ENCODE data around the gene FCER1G. TPM values are rescaled to one million over a fixed set of nuclear protein-coding genes. Genes with fewer than 3 reads are reported as not detected.
"Not testable (repeated sequence)": the region's sequence is repeated elsewhere in the genome, so short reads cannot be mapped to it uniquely, and the experiment has no call there.

The FCER1G gene
- total RNA-seq, 2 donors from 2014 or later, result 111 to 583 TPM

GRCh38 chr1:161242313-161242712 is 27.2 kb downstream of the FCER1G start:
- H3K9me3 Mint-ChIP-seq, result no peaks in the 10 kb centered on the region
- no peaks in the 10 kb centered on the region for H3K4me1 Mint-ChIP-seq (ENCODE audit: low read depth in 2 of 2)
- H3K27me3 Mint-ChIP-seq, result peaks cover 6 to 19% of the 10 kb centered on the region in 2 donors
- no peak for ATAC-seq
- DNase-seq (ENCODE audit: low spot score), result no peak
- H3K27ac Mint-ChIP-seq, result no peak overlapping the region
- H3K36me3 Mint-ChIP-seq, result no peaks in the 10 kb centered on the region
- no peak overlapping the region for H3K4me3 Mint-ChIP-seq

GRCh38 chr1:161244888-161245287 is 29.8 kb downstream of the FCER1G start:
- ATAC-seq, result no peak
- Mint-ChIP-seq H3K36me3 (no peaks in the 10 kb centered on the region), H3K9me3 (no peaks in the 10 kb centered on the region), H3K27me3 (peaks cover 6 to 16% of the 10 kb centered on the region in 2 donors), H3K4me3 (no peak overlapping the region), H3K27ac (no peak overlapping the region), H3K4me1 (ENCODE audit: low read depth in 2 of 2) (no peaks in the 10 kb centered on the region)
- no peak for DNase-seq (ENCODE audit: low spot score)

DNA sequence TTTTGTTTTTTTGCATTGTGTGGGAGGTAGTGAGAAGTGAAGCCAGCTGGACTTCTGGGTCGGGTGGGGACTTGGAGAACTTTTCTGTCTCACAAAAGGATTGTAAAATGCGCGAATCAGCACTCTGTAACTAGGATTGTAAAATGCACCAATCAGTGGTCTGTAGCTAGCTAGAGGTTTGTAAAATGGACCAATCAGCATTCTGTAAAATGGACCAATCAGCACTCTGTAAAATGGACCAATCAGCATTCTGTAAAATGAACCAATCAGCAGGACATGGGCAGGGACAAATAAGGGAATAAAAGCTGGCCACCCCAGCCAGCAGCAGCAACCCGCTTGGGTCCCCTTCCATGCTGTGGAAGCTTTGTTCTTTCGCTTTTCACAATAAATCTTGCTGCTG is 35.0 kb downstream of the FCER1G start:
- not testable (repeated sequence) for DNase-seq (ENCODE audit: low spot score); ATAC-seq; H3K27ac Mint-ChIP-seq; H3K4me3 Mint-ChIP-seq; H3K9me3 Mint-ChIP-seq; H3K27me3 Mint-ChIP-seq; H3K36me3 Mint-ChIP-seq; H3K4me1 Mint-ChIP-seq (ENCODE audit: low read depth in 2 of 2)

GRCh38 chr1:161250829-161251228 is 35.7 kb downstream of the FCER1G start:
- ATAC-seq, result no peak
- Mint-ChIP-seq H3K4me3 (no peak overlapping the region), H3K4me1 (ENCODE audit: low read depth in 2 of 2) (no peaks in the 10 kb centered on the region), H3K27me3 (peaks cover 4 to 6% of the 10 kb centered on the region in 2 donors), H3K36me3 (peaks cover 5% of the 10 kb centered on the region), H3K27ac (no peak overlapping the region), H3K9me3 (no peaks in the 10 kb centered on the region)
- DNase-seq (ENCODE audit: low spot score), result no peak

GRCh38 chr1:161251579-161251978 is 36.5 kb downstream of the FCER1G start:
- H3K27me3 Mint-ChIP-seq, result peaks cover 5 to 7% of the 10 kb centered on the region in 2 donors
- no peak overlapping the region for H3K4me3 Mint-ChIP-seq
- no peaks in the 10 kb centered on the region for H3K4me1 Mint-ChIP-seq (ENCODE audit: low read depth in 2 of 2)
- peaks cover 5% of the 10 kb centered on the region for H3K36me3 Mint-ChIP-seq
- H3K9me3 Mint-ChIP-seq, result no peaks in the 10 kb centered on the region
- H3K27ac Mint-ChIP-seq, result no peak overlapping the region
- ATAC-seq (no peak), DNase-seq (ENCODE audit: low spot score) (no peak)

DNA sequence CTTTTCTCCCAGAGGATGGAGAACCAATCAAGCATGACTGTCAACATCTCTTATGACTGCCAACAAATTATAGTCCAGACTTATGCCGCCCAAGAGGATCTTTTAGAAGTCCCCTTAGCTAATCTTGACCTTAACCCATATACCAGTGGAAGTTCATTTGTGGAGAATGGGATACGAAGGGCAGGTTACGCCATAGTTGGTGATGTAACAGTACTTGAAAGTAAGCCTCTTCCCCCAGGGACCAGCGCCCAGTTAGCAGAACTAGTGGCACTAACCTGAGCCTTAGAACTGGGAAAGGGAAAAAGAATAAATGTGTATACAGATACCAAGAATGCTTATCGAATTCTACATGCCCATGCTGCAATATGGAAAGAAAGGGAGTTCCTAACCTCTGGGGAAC is 40.2 kb downstream of the FCER1G start:
- Mint-ChIP-seq H3K27me3 (peaks cover 26 to 38% of the 10 kb centered on the region in 2 donors), H3K36me3 (peaks cover 14% of the 10 kb centered on the region), H3K4me1 (ENCODE audit: low read depth in 2 of 2) (peaks cover 12 to 13% of the 10 kb centered on the region in 2 donors)
- H3K9me3 Mint-ChIP-seq; DNase-seq (ENCODE audit: low spot score); H3K27ac Mint-ChIP-seq; H3K4me3 Mint-ChIP-seq; ATAC-seq: not testable (repeated sequence)

DNA sequence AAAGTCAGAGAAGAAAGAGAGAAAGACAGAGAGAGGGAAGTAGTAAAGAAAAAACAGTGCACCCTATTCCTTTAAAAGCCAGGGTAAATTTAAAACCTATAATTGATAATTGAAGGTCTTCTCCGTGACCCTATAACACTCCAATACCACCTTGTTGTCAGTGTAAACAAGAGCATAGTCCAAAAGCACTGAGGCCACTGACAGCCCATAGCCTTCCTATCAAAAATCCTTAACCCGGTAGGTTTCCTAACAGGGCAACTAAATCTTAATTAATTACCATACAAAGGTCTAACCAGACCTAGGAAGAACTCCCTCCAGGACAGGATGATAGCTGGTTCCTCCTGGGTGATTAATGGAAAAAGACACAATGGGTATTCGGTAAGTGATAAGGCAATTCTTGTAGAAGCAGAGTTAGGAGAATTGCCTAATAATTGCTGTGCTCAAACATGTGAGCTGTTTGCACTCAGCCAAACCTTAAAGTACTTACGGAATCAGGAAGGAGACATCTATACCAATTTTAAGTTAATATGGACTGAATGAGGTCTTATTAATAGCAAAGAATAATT is 40.9 kb downstream of the FCER1G start:
- not testable (repeated sequence) for ATAC-seq; H3K27ac Mint-ChIP-seq; H3K4me3 Mint-ChIP-seq; H3K9me3 Mint-ChIP-seq; DNase-seq (ENCODE audit: low spot score)
- H3K36me3 Mint-ChIP-seq, result peaks cover 14% of the 10 kb centered on the region
- H3K4me1 Mint-ChIP-seq (ENCODE audit: low read depth in 2 of 2), result peaks cover 12 to 13% of the 10 kb centered on the region in 2 donors
- H3K27me3 Mint-ChIP-seq, result peaks cover 30 to 45% of the 10 kb centered on the region in 2 donors

- H3K27me3 Mint-ChIP-seq, result peaks cover 39 to 56% of the 10 kb centered on the region in 2 donors
- not testable (repeated sequence) for ATAC-seq; H3K27ac Mint-ChIP-seq; H3K4me3 Mint-ChIP-seq; DNase-seq (ENCODE audit: low spot score); H3K9me3 Mint-ChIP-seq
- H3K4me1 Mint-ChIP-seq (ENCODE audit: low read depth in 2 of 2), result peaks cover 12 to 13% of the 10 kb centered on the region in 2 donors
- H3K36me3 Mint-ChIP-seq, result peaks cover 14% of the 10 kb centered on the region
Measured at GRCh38 chr1:161257109-161257508, 42.0 kb downstream of the FCER1G start.

DNA sequence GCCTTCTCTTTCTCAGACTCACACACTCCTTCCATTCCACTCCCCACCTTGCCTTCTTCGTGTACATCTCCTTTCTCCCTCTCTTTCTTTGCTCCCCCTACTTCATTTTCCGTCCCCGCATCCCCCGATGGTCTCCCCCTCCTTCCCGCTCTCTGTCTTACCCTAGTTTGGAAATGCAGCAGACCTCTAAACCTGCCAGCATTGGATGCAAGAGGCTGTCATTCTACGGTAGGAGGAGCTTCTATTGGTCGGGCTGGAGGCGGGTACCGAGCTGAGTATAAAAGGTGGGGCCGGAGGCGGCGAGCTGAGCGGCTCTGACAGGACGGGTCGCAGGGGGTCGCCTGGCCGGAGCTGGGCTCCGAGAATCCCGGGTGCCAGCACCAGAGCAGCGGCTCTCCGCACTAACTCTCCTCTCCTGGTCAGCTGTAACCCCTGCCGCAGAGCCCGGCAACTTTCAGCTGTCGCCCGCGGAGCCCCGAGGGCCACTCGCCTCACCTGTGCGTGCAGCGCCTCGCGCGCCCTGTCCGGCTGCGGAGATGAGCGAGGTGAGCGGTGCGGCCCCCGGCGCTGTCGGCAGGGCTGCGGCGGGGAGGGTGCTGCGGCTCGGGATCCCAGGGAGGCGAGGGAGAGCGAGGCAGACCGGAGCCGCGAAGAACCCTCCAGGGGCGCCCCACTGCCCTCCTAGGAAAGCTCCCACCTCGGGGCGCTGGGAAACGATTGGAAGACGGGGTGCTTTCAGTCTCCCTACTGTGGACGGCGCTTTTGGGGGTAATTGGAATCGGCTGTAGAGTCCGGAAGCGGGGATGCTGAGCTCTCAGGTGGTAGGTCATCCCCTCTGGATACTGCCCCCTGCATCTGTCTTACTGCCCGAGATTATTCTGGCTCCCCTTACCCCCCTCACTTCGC is 43.6 kb downstream of the FCER1G start, which contains the start of gene PCP4L1:
Gene PCP4L1 (plus strand): TSS at position 307 of the 906 bp plus-strand sequence. CDS start 230 bp downstream, at position 537.
- DNase-seq (ENCODE audit: low spot score) (peak; percentile 64), ATAC-seq (peak; percentile 85 to 92)
- H3K4me1 Mint-ChIP-seq (ENCODE audit: low read depth in 2 of 2), result peaks cover 12 to 13% of the 10 kb centered on the region in 2 donors
- H3K4me3 Mint-ChIP-seq, result peak within 1 kb of the TSS; percentile 76
- H3K27ac Mint-ChIP-seq, result no peak within 1 kb of the TSS
- peaks cover 41 to 63% of the 10 kb centered on the region in 2 donors for H3K27me3 Mint-ChIP-seq
- H3K36me3 Mint-ChIP-seq, result peaks cover 14% of the 10 kb centered on the region
- no peaks in the 10 kb centered on the region for H3K9me3 Mint-ChIP-seq

GRCh38 chr1:161259345-161259702 is 44.2 kb downstream of the FCER1G start:
- ATAC-seq (no peak), DNase-seq (ENCODE audit: low spot score) (no peak)
- H3K36me3 Mint-ChIP-seq, result peaks cover 14% of the 10 kb centered on the region
- peaks cover 41 to 63% of the 10 kb centered on the region in 2 donors for H3K27me3 Mint-ChIP-seq
- H3K4me3 Mint-ChIP-seq, result peak overlapping the region; percentile 76
- H3K9me3 Mint-ChIP-seq, result no peaks in the 10 kb centered on the region
- no peak overlapping the region for H3K27ac Mint-ChIP-seq
- peaks cover 12 to 13% of the 10 kb centered on the region in 2 donors for H3K4me1 Mint-ChIP-seq (ENCODE audit: low read depth in 2 of 2)

DNA sequence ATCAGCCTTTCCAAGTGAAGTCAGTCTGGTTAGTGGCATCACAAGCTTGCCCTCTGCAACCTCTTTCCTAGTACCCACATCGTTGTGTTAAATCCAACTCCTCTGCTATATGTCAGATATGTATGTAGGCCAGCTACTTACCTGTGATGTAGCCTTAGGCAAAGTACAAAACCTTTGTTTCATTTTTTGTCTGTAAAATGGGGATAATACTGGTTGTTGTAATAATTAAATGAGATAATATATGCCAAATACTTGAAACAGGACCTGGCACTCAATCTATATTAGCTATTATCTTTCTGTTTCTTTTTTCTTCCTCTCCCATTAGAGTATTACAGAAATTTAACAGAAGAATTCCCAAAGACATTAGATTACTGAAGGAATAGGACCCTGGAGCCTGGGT is 44.7 kb downstream of the FCER1G start:
- Mint-ChIP-seq H3K4me1 (ENCODE audit: low read depth in 2 of 2) (peaks cover 12 to 13% of the 10 kb centered on the region in 2 donors), H3K36me3 (peaks cover 14% of the 10 kb centered on the region), H3K27ac (no peak overlapping the region), H3K27me3 (peaks cover 44 to 63% of the 10 kb centered on the region in 2 donors), H3K9me3 (no peaks in the 10 kb centered on the region), H3K4me3 (no peak overlapping the region)
- ATAC-seq, result no peak
- no peak for DNase-seq (ENCODE audit: low spot score)

GRCh38 chr1:161260376-161261260 is 45.5 kb downstream of the FCER1G start:
- Mint-ChIP-seq H3K4me1 (ENCODE audit: low read depth in 2 of 2) (peaks cover 12 to 13% of the 10 kb centered on the region in 2 donors), H3K36me3 (peaks cover 10% of the 10 kb centered on the region), H3K4me3 (no peak overlapping the region), H3K27me3 (peaks cover 43 to 59% of the 10 kb centered on the region in 2 donors), H3K9me3 (no peaks in the 10 kb centered on the region), H3K27ac (no peak overlapping the region)
- ATAC-seq, result no peak
- no peak for DNase-seq (ENCODE audit: low spot score)
